GM18505 (cell line): Measurements from ENCODE around the gene RCSD1.

ENCODE experiments used
- ATAC-seq: cut with Tn5 transposase; IDR thresholded peaks from one replicate; pipeline ENCODE4 v1.9.1; 2021; ENCODE audit not compliant: unreplicated experiment
- POLR2A ChIP-seq: IDR thresholded peaks from 4 replicates; pipeline ENCODE4 v1.6.1; 2011; ENCODE audit warnings: borderline replicate concordance; ENCODE audit not compliant: insufficient read depth, insufficient read length; ENCODE audit errors: extremely low read depth

The RCSD1 gene

DNA sequence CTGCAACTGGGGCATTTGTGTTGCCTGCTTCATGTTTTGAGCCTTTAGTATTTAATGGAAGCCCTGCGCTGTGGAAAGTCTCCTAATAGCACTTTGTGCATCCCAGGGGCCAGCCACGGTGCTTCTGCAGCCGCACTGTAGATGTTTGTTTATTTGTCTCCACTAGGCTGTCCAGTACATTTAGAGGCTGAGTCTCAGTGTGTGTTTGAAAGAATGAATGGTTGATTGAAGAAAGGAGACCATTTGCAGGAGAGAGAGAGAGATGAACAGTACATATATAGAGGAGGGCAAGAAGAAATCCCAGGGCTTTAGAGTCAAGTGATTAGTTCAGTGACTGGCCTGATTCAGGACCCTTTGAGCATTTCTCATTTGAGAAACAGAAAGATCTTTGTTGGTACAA lies 125.6 kb downstream of the RCSD1 start:
- TF ChIP-seq POLR2A = no peak
- no peak for ATAC-seq
